PFSK-1 (cell line): ENCODE results near the gene CPA1.

Experiments
- FOXP2 ChIP-seq: optimal IDR thresholded peaks from 2 replicates; pipeline ENCODE3; 2011; ENCODE audit warnings: borderline replicate concordance, control low read depth, inconsistent platforms; ENCODE audit not compliant: insufficient read depth; ENCODE audit errors: extremely low read length, extremely low read depth
- POLR2AphosphoS5 ChIP-seq: IDR thresholded peaks from 2 replicates; pipeline ENCODE4 v1.6.1; 2012; ENCODE audit warnings: low read depth, mild to moderate bottlenecking, control low read depth, low read length, moderate library complexity
- SIN3A ChIP-seq: IDR thresholded peaks from 2 replicates; pipeline ENCODE4 v1.6.1; 2012; ENCODE audit warnings: mild to moderate bottlenecking, low read length, moderate library complexity, borderline replicate concordance; ENCODE audit not compliant: insufficient read depth
- TAF1 ChIP-seq: IDR thresholded peaks from 2 replicates; pipeline ENCODE4 v1.6.1; 2012; ENCODE audit warnings: low read length, control low read depth, borderline replicate concordance; ENCODE audit not compliant: insufficient read depth
- TF ChIP-seq, protein P1 (sequence below), 2 experiments: IDR thresholded peaks; 2 replicates each; pipeline versions ENCODE4 v1.6.1 to v1.8.0; 2011 to 2012; ENCODE audit warnings: low read depth in 2 of 2, low read length in 2 of 2, control low read depth in 1 of 2, inconsistent platforms in 1 of 2, mild to moderate bottlenecking in 1 of 2, moderate library complexity in 1 of 2; ENCODE audit not compliant: insufficient read depth in 1 of 2

Gene CPA1

DNA sequence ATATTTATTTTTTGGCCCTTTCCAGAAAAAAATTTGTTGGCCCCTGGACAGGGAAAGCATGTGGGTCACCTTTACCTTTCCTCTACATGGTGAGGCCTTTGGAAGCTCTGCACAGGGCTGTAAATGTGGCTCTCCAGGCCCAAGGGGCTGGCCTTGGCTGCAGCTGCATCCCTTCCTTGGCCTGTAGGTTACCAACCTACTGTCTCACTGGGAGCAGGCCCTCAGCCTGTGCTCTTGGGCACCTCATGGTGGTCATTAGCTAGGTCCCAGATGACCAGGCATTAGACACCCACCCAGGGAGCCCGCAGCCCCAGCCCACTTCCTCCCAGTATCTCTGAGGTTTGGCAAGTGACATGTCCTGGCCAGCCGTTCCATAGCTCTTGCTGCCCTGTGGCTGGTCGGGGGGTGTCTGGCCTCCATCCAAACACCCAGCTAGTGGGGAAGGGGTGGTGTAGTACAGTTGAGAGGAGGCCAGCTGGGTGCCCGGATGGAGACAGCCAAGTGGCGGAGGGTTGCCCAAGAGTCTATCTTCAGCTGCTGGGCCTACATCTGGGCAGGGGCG is 42.8 kb upstream of the CPA1 start:
- no peak for TF ChIP-seq POLR2AphosphoS5
- TF ChIP-seq, protein P1, sequence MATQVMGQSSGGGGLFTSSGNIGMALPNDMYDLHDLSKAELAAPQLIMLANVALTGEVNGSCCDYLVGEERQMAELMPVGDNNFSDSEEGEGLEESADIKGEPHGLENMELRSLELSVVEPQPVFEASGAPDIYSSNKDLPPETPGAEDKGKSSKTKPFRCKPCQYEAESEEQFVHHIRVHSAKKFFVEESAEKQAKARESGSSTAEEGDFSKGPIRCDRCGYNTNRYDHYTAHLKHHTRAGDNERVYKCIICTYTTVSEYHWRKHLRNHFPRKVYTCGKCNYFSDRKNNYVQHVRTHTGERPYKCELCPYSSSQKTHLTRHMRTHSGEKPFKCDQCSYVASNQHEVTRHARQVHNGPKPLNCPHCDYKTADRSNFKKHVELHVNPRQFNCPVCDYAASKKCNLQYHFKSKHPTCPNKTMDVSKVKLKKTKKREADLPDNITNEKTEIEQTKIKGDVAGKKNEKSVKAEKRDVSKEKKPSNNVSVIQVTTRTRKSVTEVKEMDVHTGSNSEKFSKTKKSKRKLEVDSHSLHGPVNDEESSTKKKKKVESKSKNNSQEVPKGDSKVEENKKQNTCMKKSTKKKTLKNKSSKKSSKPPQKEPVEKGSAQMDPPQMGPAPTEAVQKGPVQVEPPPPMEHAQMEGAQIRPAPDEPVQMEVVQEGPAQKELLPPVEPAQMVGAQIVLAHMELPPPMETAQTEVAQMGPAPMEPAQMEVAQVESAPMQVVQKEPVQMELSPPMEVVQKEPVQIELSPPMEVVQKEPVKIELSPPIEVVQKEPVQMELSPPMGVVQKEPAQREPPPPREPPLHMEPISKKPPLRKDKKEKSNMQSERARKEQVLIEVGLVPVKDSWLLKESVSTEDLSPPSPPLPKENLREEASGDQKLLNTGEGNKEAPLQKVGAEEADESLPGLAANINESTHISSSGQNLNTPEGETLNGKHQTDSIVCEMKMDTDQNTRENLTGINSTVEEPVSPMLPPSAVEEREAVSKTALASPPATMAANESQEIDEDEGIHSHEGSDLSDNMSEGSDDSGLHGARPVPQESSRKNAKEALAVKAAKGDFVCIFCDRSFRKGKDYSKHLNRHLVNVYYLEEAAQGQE (IDR thresholded peaks at IDR 0.05; ENCODE audit: insufficient read depth in 1 of 2, low read depth in 2 of 2, low read length in 2 of 2): no peak
- no peak for TF ChIP-seq FOXP2
- TF ChIP-seq SIN3A: no peak
- TF ChIP-seq TAF1: no peak

DNA sequence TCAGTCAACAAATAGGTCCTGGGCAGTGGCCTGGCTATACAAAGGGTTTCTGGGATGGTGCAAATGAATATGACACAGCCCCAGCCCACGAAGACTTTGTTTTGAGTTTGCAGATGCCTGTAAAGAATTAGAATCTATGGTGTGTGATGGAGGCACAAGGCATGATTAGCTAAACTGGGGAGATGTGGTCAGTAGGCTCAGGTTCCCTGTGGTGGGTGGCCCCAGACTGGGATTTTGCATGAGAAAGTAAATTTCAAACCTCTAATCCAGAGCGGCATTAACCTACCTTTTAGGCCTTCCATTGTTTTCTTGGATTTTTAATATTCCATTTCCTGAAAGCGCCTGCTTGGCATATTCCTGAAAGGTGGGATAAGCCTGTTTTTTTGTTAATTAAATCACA is 42.1 kb upstream of the CPA1 start:
- TF ChIP-seq FOXP2 (no peak), POLR2AphosphoS5 (no peak), TAF1 (no peak), SIN3A (no peak)
- TF ChIP-seq, protein P1 (IDR thresholded peaks at IDR 0.05; ENCODE audit: insufficient read depth in 1 of 2, low read depth in 2 of 2, low read length in 2 of 2): no peak

DNA sequence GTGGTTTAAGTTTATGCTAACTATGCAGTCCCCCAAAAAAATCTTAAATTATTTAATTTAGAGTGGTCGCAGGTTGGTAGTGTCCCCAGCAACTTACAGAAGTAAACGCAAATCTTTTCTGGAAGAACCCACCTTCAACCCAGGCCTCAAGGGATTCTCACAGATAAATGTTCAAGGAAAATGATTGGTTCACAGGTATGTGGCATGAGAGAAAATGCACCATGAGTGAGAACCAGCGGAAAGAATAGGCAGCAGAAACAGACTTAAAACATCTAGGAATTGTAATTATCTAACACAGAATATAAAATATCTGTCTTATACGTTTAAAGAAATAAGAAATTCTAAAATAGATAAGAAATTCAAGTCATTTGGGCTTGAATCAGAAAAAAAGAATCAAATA is 38.4 kb upstream of the CPA1 start:
- TF ChIP-seq POLR2AphosphoS5: no peak
- no peak for TF ChIP-seq SIN3A
- no peak for TF ChIP-seq FOXP2
- TF ChIP-seq TAF1: no peak
- TF ChIP-seq, protein P1 (IDR thresholded peaks at IDR 0.05; ENCODE audit: insufficient read depth in 1 of 2, low read depth in 2 of 2, low read length in 2 of 2): no peak

DNA sequence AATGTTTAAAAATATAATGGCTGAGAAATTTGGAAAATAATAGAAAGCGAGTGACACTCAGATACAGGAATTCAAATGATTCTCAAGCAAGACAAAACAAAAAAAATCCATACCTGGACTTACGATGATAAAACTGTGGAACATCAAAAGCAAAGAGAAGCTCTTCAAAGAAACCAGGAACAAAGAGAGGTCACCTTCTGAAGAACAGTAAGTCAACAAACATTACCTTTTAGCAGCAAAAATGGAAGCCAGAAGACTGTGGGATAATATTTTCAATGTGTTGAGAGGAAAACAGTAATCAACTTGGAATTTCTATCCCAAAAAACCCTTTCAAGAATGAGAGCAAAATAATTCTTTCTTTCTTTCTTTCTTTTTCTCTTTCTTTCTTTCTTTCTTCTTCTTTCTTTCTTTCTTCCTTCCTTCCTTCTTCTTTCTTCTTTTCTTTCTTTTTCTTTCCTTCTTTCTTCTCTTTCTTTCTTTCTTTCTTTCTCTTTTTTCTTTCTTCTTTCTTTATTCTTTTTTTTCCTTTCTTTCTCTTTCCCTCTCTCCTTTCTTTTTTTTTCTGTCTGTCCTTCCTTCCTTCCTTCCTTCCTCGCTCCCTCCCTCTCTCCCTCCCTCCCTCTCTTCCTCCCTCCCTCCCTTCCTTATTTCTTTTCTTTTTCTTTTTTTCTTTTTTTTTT is 37.5 kb upstream of the CPA1 start:
- TF ChIP-seq, protein P1 (IDR thresholded peaks at IDR 0.05; ENCODE audit: insufficient read depth in 1 of 2, low read depth in 2 of 2, low read length in 2 of 2): no peak
- no peak for TF ChIP-seq FOXP2
- TF ChIP-seq TAF1: no peak
- no peak for TF ChIP-seq SIN3A
